Mesothelial cell of epicardium (in vitro differentiated cells): ENCODE results near the gene MBD2. TPM values are rescaled to one million over a fixed set of nuclear protein-coding genes. Genes with fewer than 3 reads are reported as not detected.

Experiments used
- DNase-seq, 2 experiments: peaks; one replicate each; pipeline ENCODE4 v3.0.0; 2021; ENCODE audit warnings: low spot score in 2 of 2; ENCODE audit not compliant: unreplicated experiment in 2 of 2
- H3K27ac Mint-ChIP-seq: 2 replicates; pipeline ENCODE4 v1.8.0; 2021; ENCODE audit warnings: mixed read lengths
- H3K27me3 Mint-ChIP-seq: 2 replicates; pipeline ENCODE4 v1.8.0; 2021; ENCODE audit warnings: low read depth, mixed read lengths
- H3K36me3 Mint-ChIP-seq: 2 replicates; pipeline ENCODE4 v1.8.0; 2021; ENCODE audit warnings: mixed read lengths
- H3K4me1 Mint-ChIP-seq: 2 replicates; pipeline ENCODE4 v1.8.0; 2021; ENCODE audit warnings: mixed read lengths
- H3K4me3 Mint-ChIP-seq: 2 replicates; pipeline ENCODE4 v1.8.0; 2021; ENCODE audit warnings: mild to moderate bottlenecking, moderate library complexity, mixed read lengths
- H3K9me3 Mint-ChIP-seq: 2 replicates; pipeline ENCODE4 v1.8.0; 2021; ENCODE audit warnings: mixed read lengths
- total RNA-seq: library from RNA; stranded (reverse); gene quantifications from 3 replicates; pipeline ENCODE4 v1.2.1, GENCODE V29; 2021
- TF ChIP-seq, protein P1 (sequence below): fragments of 200-600 bp; sonication (generic); IDR thresholded peaks from one replicate; pipeline ENCODE4 v1.5.0; 2021; ENCODE audit warnings: antibody characterized with exemption; ENCODE audit not compliant: unreplicated experiment

MBD2 gene
- total RNA-seq, 1 donor from 2014 or later, result 66.0 TPM

DNA sequence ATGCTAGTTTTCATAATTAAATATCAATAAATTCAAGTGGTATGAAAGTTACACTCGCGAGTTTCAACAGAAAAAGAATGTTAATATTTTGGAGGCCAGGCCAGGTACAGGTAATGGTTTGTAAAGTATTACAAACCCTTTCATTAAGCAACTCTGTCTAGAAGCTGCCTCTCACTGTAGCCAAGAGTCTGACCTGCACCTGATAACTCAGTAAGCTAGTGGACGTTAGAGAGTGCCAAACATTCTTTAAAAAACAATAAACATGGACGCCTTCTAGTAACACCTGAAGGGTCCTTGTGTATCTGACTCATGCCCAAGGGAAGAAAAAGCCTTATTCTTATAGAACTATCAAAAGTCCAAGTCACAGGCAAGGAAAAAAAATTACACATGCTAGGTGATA is 70.2 kb downstream of the MBD2 start:
- Mint-ChIP-seq H3K9me3 (no peaks in the 10 kb centered on the region), H3K27ac (no peak overlapping the region), H3K4me1 (peaks cover 24% of the 10 kb centered on the region), H3K27me3 (no peaks in the 10 kb centered on the region), H3K4me3 (no peak overlapping the region), H3K36me3 (peaks cover 40% of the 10 kb centered on the region)
- DNase-seq, result no peak
- TF ChIP-seq, protein P1, sequence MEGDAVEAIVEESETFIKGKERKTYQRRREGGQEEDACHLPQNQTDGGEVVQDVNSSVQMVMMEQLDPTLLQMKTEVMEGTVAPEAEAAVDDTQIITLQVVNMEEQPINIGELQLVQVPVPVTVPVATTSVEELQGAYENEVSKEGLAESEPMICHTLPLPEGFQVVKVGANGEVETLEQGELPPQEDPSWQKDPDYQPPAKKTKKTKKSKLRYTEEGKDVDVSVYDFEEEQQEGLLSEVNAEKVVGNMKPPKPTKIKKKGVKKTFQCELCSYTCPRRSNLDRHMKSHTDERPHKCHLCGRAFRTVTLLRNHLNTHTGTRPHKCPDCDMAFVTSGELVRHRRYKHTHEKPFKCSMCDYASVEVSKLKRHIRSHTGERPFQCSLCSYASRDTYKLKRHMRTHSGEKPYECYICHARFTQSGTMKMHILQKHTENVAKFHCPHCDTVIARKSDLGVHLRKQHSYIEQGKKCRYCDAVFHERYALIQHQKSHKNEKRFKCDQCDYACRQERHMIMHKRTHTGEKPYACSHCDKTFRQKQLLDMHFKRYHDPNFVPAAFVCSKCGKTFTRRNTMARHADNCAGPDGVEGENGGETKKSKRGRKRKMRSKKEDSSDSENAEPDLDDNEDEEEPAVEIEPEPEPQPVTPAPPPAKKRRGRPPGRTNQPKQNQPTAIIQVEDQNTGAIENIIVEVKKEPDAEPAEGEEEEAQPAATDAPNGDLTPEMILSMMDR, result no peak

- Mint-ChIP-seq H3K4me3 (no peak overlapping the region), H3K27ac (no peak overlapping the region), H3K27me3 (no peaks in the 10 kb centered on the region)
Measured at GRCh38 chr18:54151376-54151775, 73.1 kb downstream of the MBD2 start.

GRCh38 chr18:54150226-54150625 is 74.2 kb downstream of the MBD2 start:
- peaks cover 19% of the 10 kb centered on the region for H3K4me1 Mint-ChIP-seq
- H3K9me3 Mint-ChIP-seq, result no peaks in the 10 kb centered on the region
- no peaks in the 10 kb centered on the region for H3K27me3 Mint-ChIP-seq
- DNase-seq, result no peak
- H3K36me3 Mint-ChIP-seq, result peaks cover 32% of the 10 kb centered on the region
- TF ChIP-seq, protein P1, result no peak
- H3K4me3 Mint-ChIP-seq, result no peak overlapping the region
- peak overlapping the region; percentile 45 for H3K27ac Mint-ChIP-seq

More at GRCh38 chr18:54151376-54151775, 73.1 kb downstream of the MBD2 start:
- H3K4me1 Mint-ChIP-seq, result peaks cover 19% of the 10 kb centered on the region
- no peak for DNase-seq
- H3K36me3 Mint-ChIP-seq, result peaks cover 35% of the 10 kb centered on the region
- no peaks in the 10 kb centered on the region for H3K9me3 Mint-ChIP-seq
- TF ChIP-seq, protein P1, result no peak

GRCh38 chr18:54149078-54149697 is 75.3 kb downstream of the MBD2 start:
- no peaks in the 10 kb centered on the region for H3K27me3 Mint-ChIP-seq

DNA sequence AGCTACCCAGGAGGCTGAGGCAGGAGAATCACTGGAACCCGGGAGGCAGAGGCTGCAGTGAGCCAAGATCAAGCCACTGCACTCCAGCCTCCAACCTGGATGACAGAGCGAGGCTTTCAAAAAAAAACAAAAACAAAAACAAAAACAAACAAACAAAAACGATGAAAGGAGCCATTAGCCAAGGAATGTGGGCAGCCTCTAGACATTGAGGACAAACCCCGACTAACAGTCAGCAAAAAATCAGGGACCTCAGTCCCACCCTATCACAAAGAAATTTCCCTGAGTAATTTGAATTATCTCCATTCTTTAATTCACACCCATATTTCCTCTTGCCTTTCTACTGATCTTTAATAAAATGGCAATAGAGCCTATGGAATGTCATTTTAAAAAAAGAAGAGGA is 75.8 kb downstream of the MBD2 start:
- Mint-ChIP-seq H3K4me3 (no peak overlapping the region), H3K4me1 (peaks cover 19% of the 10 kb centered on the region), H3K9me3 (peaks cover 4% of the 10 kb centered on the region), H3K27me3 (no peaks in the 10 kb centered on the region), H3K36me3 (peaks cover 39% of the 10 kb centered on the region), H3K27ac (peak overlapping the region; percentile 39)
- TF ChIP-seq, protein P1, result no peak
- DNase-seq, result no peak

More at GRCh38 chr18:54149078-54149697, 75.3 kb downstream of the MBD2 start:
- H3K4me1 Mint-ChIP-seq, result peaks cover 19% of the 10 kb centered on the region
- TF ChIP-seq, protein P1, result no peak
- no peak overlapping the region for H3K4me3 Mint-ChIP-seq
- H3K36me3 Mint-ChIP-seq, result peaks cover 34% of the 10 kb centered on the region
- no peaks in the 10 kb centered on the region for H3K9me3 Mint-ChIP-seq
- no peak for DNase-seq
- H3K27ac Mint-ChIP-seq, result peak overlapping the region; percentile 72
